GM19324 (cell line): ENCODE measurements around the gene DLG4.

ENCODE experiments used
- ATAC-seq: cut with Tn5 transposase; IDR thresholded peaks from one replicate; pipeline ENCODE4 v1.9.1; 2021; ENCODE audit warnings: mild to moderate bottlenecking, moderate library complexity; ENCODE audit not compliant: unreplicated experiment, low FRiP score

DLG4 gene

DNA sequence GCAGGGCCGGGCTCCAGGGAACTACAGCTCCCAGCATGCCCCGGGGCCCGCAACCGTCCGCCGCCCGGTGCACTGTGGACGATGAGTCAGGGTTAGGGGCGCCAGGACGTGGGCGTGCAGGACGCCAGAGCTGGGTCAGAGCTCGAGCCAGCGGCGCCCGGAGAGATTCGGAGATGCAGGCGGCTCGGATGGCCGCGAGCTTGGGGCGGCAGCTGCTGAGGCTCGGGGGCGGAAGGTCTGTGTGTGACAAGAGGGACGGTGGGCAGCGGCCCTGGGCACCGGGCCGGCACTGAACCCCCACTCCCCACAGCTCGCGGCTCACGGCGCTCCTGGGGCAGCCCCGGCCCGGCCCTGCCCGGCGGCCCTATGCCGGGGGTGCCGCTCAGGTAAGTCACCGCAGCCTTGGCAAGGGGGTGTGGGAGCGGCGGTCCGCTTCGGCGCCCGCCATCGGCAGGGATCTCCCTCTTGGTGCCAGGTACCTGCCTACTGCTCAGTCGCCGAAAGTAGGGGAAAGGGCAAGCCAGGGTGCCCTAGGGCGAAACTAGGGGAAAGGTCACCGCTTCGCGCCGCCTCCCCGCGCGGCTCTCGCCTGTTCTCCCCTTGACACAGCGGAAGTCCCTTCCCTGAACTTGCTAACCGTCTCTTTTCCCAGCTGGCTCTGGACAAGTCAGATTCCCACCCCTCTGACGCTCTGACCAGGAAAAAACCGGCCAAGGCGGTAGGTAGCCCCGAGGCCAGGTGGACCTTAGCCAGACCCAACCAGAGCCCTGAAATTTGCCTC, at the start of gene DLG4, which contains the start of gene ACADVL:
Gene DLG4, minus strand, starts transcription at position 25 of the 781 bp plus-strand sequence.
Gene ACADVL, plus strand, starts transcription at position 127 of the 781 bp plus-strand sequence. Its CDS starts 47 bp downstream, at position 174.
- ATAC-seq = peak; percentile 47

DNA sequence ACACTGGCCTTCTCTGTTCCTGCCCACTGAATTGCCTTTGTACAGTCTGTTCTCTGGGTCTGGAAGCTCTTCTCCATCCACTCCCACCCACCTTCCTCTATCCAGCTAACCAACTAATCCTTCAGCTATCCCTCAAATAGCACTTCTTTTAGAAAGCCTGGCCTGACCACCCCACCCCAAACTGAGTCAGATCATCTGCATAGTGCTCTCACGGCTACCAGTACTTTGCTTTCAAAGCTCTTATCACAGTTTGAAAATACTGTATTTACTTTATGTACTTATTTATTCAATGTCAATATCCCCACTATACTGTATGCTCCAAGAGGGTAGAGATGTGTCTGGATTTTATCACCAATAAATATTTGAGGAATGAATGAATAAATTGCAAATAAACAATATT, 47.1 kb upstream of the DLG4 start:
- ATAC-seq = no peak

DNA sequence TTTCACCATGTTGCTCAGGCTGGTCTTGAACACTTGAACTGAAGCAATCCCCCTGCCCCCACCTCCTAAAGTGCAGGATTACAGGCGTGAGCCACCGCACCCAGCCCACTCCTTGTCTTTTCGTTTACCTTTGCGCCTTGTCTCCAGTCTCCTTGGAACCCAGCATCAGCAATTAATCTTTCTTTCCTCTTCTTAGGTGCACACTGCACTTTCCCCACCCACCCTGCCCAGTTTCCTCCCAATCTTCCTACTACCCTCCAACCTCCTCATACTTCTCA, 44.1 kb upstream of the DLG4 start:
- ATAC-seq = no peak

DNA sequence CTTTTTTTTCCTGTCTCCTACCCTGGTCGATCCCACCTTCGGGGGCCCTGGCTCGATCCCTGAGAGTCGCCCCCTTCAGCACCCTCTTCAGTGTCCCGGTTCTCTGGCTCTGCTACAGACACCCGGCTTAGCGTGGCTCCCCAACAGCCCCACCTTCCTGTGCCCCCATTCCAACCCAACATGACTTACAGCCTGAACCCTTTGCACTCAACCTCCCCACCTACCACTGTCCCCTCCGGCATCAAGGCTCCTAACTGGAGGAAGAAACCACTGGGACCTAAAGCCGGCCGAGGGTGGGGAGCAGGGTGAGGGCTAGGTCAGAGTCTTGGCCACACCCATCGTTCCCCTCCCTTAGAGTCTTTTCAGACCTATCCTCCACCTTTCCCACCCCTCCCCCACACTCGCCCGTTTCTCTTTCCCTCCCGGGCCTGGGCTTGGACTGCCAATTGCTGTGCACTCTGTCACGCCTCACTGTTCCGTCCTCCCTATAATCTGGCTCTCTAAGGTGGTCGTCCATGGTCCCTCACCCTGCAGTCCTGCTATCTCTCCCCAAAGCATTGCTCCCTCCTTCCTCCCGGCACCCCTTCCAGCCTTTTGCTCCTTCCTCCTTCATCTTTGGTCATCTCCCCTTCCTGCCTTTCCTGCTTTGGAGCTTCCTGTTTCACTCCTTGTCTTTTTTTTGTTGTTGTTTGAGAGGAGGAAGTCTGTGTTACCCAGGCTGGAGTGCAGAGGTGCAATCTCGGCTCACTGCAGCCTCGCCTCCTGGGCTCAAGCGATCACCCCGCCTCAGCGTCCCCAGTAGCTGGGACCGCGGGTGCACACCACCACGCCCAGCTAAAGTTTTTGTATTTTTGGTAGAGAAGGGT, 43.5 kb upstream of the DLG4 start:
- ATAC-seq = no peak

DNA sequence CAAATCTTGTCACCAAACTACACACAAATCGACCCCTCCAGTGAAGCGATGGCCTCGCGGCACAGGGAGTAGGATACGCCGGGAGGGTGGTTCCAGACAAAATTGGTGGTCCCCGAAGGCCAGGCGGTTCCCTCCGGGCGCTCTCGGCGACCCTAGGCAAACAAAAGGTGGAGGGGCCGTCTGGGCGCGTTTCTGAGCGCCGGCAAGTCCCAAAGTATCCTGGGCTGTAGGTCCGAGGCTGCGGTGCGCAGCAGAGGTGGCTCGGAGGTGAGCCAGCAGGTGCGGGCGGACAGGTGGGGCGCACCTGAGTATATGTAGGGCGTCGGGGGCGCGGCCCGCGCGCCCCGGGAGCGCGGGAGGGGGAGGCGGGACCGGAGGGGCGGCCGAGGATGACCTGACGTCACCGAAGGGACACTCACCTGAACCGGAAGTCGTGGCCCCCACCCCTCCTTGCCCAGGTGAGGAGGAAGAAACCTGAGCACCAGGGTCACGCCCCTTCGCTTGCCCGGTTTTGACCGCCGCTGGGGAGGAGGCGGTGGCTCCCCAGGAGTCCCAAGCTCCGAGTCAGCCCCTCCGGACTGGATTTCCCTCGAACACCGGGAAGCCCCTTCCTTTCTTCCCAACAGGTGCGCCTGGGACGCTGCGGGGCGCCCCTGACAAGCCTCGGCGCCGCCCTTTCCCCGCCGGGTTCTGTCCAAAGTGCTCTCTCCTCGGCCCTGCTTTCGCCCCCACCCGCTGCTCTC, 42.7 kb upstream of the DLG4 start, which contains the start of gene CLDN7:
Gene CLDN7, minus strand, starts transcription at position 287 of the 743 bp plus-strand sequence. CDS start 435 bp downstream, outside the sequence.
- ATAC-seq = no peak

DNA sequence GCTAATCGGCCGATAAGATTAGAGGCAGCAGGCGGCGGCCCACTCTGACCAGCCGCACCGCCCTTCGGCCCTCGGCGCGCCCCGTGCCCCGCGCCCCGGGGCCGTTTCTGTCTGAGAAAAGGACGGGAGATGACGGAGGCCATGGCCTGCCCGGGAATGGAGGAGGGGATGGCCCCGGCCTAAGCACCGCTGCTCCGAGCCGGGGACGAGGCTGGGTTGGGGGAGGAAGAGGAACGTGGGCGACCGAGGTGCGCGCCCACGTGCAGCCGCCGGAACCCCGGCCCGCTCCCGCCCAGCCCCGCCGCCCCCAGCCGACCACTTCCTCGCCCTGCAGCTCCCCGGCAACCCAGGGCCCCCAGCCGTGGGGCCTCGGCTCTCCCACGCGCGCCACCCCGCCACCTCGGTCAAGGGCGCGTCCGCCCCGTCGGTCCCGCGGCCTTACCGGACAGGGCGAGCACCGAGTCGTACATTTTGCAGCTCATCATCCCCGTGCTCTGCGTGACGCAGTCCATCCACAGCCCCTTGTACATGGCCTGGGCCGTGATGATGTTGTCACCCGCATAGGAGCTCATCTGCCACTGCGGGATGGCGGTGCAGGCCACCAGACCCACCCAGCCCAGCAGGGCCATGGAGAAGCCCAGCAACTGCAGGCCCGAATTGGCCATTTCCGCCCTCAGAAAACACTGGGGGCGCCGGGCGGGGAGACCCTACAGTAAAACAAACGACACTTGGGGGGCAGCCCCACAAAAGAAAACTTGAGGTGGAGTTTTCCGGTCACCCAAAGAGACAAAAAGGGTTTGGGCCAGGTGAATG, 41.9 kb upstream of the DLG4 start:
- ATAC-seq = no peak

DNA sequence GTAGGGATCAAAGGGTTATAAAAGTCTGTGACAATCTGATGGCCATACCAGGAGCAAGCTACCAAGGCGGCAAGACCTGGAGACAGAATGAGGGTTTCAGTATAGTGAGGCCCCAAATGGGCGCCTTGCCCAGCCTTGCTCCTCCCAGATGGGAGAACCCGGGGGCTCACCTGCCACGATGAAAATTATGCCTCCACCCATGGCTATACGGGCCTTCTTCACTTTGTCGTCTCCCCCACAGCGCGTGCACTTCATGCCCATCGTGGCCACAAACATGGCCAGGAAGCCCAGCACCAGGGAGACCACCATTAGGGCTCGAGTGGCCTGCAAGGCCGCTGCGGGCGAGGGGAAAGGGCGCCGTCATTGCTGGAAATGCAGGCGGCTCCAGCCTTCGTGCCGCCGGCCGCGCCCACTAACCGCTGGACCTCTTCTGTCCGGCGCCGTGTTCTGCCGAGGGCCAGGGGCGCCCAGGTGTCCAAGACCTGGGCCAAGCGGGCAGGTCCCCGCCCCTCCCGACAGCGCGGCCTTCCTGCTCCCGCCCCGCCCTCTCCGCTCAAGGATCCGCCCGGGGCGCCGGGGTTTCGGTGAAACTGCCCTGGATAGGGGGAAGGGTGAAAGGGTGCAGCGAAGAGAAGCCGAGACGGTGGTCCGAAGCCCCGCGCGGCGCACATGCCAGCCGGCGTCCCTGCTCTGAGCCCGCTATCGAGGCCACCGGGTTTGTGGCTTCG, 41.2 kb upstream of the DLG4 start:
- ATAC-seq = no peak

DNA sequence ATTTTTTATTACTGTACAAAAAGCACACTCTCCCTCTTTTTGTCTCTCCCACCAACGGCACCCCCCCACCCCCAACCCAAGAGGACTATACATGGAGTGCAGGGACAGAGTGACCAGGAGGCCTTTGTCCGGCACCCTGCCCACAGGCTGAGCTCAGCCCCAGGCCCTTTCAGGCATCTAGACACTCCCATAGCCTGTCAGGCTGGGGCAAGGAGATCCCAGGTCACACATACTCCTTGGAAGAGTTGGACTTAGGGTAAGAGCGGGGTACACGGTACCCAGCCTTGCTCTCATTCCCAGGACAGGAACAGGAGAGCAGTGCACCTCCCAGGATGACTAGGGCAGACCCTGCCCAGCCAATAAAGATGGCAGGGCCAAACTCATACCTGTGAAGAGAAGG, 40.5 kb upstream of the DLG4 start:
- ATAC-seq = no peak

DNA sequence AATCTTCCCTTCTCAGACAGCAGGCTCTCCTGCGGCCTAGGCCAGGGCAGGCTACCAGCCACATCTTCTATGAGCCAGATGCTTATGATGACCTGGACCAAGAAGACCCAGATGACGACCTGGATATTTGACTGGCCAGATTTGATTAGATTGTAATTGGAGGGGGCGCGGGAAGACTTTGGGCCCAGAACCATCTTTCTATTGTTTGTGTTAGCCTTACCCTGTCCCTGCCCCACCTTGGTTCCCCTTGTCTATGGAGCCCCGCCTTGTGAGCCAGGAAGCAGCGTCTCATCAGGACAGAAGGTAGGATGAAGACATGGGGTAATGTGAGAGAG, 39.9 kb upstream of the DLG4 start:
- no peak for ATAC-seq

DNA sequence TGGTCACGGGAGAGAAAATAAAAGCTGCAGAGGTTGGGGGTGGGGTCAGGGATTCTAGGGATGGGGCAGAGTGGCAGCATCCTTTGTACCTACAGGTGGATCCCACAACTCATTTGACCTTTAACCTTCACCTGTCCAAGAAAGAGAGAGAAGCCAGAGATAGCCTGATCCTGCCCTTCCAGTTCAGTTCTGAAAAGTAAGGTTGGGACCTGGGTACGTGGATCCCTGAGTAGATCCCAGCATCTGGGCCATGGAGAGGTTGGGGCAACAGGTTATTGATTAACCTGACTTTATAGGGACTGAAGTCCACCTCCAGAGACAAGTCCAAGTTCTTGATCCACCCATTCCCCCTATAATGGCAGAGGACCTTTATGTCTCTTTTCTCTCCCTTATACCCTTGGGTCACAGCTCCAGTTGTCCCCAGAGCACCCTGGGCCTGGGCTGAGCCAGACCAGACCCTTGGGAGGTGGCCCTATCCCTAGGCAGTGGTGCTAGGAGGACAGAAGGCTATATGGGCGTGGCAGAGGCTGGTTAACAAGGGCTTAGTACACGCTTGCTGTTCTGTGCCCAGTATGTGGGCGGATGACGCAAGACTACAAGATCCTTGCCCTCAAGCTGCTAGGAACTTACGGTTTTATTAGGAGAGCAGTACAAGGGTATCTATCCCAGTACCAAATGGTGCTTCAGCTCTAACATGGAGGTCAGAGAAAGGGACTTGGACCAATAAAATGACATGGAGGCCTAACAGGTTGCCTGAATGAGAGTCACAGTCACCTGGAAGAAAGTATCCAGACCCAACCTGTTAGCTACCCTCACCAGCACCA, 39.3 kb upstream of the DLG4 start:
- ATAC-seq = no peak

DNA sequence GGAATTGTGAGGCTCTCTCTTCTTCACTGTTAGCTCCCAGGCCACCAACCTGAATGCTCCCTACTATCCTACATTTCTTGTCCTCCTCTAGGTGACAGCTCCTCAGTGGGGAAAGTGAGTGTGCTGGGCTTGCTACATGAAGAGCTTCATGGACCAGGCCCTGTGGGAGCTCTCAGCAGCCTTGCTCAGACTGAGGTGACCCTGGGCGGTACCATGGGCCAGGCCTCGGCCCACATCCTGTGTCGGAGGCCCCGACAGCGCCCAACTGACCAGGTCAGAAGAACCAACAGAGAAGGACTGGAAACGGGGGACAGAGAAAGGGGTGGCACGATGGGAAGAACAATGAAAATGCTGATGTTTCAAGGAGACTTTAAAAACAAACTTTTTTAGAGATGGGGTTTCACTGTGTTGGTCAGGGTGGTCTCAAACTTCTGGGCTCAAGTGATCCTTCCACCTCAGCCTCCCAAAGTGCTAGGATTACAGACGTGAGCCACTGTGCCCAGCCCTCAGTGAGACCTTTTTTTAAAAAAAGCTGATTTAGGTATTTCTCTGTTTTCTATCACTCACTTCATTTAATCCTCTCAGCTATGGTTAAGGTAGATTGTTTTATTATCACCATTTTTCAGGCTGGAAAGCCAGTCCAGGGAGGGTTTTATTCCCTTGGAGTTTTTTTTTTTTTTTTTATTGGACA, 37.3 kb upstream of the DLG4 start:
- ATAC-seq = no peak

DNA sequence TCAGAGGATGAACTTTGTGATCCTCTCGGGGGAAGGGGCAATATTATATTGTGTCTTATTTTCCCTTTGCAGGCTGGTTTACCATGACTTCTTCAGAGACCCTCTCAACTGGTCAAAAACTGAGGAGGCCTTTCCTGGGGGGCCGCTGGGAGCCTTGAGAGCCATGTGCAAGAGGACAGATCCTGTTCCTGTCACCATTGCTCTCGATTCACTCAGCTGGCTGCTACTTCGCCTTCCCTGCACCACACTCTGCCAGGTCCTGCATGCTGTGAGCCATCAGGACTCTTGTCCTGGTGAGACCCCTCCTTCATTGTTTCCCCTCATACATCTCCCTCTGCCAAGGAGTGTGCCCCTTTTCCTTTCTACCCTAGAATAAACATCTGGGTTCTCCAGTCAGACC, 34.9 kb upstream of the DLG4 start:
- no peak for ATAC-seq

DNA sequence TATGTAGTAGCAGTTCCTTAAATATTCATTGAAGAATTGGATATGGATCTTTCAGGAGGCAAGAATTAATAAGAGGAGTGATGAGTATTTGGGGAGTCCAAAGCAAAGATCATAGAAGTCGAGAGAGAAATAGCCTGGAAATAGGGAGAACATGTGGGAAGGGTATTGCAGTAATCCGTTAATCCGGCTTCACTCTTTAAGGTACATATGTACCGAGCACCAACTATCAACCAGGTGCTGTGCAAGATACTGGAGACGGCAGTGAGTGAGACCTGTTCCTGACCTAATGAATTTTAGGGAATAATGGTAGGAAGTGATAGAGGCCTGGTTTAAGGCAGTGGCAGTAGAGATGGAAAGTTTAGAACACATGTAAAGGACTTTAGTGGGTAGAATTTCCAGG, 33.4 kb upstream of the DLG4 start:
- ATAC-seq = no peak

DNA sequence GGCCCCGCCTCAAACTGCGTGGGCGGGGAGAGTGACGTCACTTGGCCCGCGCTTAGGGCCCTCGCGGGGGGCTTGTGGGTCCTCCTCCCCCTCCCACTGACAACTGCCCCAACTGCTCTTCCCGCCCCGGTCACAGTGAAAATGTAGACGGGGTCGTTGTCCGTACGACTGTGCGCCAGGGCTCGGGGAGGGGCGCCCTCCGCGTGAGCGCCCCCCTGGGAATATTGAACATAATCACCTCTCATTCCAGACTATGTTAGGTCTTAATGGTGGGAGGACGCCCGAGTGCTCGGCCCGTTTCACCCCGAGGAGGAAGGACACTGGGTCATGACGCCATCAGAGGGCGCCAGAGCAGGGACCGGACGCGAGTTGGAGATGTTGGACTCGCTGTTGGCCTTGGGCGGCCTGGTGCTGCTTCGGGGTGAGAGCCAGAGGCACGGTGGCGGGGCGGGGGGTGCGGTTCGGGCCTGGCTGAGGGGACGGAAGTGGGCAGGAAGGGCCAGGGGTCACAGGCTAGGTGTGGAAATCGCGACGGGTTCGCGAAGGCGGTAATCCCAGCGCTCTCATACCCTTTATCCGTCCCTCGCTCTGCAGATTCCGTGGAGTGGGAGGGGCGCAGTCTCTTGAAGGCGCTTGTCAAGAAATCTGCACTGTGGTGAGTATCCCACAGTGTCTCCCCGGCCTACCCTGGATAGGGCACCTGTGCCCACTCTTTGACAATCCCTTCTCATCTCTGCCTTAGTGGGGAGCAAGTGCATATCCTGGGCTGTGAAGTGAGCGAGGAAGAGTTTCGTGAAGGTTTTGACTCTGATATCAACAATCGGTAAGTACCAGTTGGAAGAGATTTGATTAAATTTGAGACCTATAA, 32.8 kb upstream of the DLG4 start, which contains the start of gene ELP5:
Gene ELP5, plus strand, starts transcription at position 40 of the 868 bp plus-strand sequence. Its CDS starts 336 bp downstream, at position 376.
- peak; percentile 60 for ATAC-seq

DNA sequence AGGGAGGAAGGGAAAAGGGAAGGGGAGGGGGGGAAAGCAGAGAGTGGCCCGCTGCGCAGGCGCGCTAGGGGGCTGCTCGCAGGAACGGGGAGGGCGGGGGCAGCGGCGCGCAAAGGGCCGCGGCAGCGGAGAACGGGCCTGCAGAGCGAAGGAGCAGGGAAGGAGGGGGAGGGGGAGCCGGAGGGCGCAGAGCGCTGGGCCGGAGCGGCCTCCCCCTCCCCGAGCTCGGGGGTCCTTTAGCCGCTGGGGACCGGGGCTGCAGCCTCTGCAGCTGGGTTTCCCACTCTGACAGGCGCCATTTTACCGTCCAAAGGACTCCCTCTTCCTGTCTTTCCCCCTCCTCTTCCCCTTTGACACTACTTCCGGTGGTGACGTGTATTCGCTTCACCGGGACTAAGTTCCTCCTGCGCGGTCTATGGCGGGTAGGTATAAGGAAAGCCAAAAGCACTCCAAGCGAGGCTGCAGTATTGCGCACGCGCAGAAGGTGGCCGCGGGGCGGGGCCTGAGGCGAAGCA, 32.1 kb upstream of the DLG4 start, which contains the start of gene CTDNEP1:
Gene CTDNEP1, minus strand, starts transcription at position 74 of the 515 bp plus-strand sequence. CDS start 438 bp downstream, outside the sequence.
- ATAC-seq = peak; percentile 84

DNA sequence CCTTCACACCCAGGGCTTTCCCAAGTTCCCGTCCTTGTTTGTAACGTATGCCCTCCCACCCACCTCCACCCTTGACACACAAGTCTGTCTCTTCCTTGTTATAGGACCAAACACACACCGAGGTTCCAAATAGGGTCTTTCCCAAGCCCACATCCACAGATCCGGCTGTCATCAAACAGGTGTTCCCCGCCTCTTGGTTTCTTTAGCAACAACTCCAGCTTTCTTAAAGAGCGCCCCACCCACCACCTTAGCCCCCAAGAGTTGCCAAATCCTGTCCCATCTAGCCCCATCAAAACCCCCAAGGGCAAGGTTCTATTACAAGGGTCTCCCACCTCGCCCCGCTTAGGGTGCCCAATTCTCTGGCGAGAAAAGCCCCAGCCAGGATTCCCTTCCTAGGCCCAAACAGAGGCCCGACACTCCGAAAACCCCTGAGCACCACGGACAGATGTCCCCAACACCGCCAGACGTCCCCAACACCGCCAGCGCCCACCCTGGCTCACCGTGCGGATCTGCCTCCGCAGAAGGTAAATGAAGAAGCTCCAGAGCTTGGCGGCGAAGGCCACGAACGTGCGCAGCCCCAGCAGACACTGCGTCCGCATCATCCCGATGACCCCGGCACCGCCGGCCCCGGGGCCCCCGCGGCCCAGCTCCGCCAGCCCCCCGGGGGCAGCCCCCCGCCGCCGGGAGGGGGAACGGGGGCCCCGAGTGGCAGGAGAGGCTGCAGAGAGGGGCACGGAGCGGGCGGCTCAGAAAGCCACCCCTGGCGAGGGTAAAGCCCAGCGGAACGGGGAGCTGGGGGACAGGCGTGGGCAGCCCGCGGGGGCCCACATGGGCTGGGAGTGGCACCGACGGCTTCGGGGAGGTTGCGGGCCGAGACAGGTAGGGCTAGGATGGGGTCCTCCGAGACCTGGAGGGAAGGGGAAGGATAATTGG, 31.3 kb upstream of the DLG4 start:
- ATAC-seq = no peak
